ENCODE data around the gene CA6.

DNA sequence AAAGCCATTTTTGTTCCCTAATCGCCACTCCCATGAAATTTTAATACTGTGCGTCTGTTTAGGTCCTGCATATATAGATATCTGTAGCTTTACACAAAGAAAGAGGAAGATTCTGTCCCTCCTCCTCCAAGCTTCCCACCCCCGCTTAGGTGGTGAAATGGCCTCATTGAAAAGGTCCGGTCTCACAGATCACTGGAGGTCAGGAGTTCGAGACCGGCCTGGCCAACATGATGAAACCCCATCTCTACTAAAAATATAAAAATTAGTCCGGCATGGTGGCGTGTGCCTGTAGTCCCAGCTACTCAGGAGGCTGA, 59.7 kb downstream of the CA6 start:
- TF ChIP-seq GATA2 (IDR thresholded peaks at IDR 0.05; ENCODE audit: low read depth, low read length) (no peak), GATA3 (IDR thresholded peaks at IDR 0.05; ENCODE audit: low read depth, low read length) (no peak)

Measured in SH-SY5Y (cell line).